ENCODE measurements around the gene HLA-DOB. TPM values are rescaled to one million over a fixed set of nuclear protein-coding genes. Genes with fewer than 3 reads are reported as not detected.

The HLA-DOB gene
- total RNA-seq, 2 experiments from 2014 or later = 48.1 to 57.1 TPM

DNA sequence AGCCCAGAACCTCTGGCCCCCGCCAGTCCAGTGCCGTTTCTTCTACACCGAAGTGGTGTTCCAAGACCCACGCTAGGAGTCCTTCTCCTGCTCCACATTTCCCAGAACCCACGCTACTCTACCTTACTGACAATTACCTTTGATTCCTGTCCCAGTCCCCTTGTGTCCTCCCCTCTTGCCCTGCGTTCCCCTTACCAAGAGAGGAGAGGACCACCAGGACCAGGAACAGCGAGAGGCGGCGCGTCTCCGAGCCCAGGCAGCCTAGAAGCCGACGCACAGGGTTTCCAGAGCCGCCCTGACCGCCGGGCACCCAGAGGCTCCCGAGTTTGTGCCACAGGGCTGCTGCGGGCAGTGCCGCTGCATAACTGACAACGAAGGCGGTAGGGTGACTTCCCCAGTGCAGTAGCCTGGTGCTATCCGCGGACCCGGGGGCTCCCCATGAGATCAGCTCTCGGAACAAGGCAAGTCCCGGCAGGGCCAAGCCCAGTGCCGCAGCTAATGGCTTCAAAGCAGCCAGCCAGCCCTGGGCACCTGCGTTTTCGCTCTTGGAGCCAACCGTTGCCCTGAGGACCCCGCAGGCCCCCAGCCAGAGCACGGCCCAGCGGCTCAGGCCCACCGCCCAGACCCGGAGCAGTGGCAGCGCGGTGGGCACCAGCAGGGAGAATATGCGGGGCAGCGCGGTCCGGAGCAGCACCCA, 36.2 kb upstream of the HLA-DOB start:
- intact Hi-C loops (cut with micrococcal nuclease; ENCODE audit: unreplicated experiment) = no loop called here
- peak overlapping the region; percentile 99 for H3K4me2 ChIP-seq (ENCODE audit: low read length)
- peaks cover 50% of the 10 kb centered on the region for H3K36me3 ChIP-seq (ENCODE audit: insufficient read depth, low read length)
- H3K9me3 ChIP-seq (ENCODE audit: low read length) = no peaks in the 10 kb centered on the region
- no peaks in the 10 kb centered on the region for H3K9me2 ChIP-seq (ENCODE audit: insufficient read depth, low read length)
- peak overlapping the region; percentile 83 for H3K4me3 ChIP-seq (ENCODE audit: low read depth, low read length, poor library complexity, severe bottlenecking)
- no peaks in the 10 kb centered on the region for H4K20me1 ChIP-seq (ENCODE audit: insufficient read depth, low read length)
- H2AFZ ChIP-seq (ENCODE audit: low read length) = peak overlapping the region; percentile 49; the same call in 1 of the 2 replicates
- H3K79me2 ChIP-seq (ENCODE audit: insufficient read depth, low read depth, low read length) = peaks cover 42% of the 10 kb centered on the region
- no TSS peak for BruUV-seq (replicated peaks)
- H3K4me1 ChIP-seq (ENCODE audit: insufficient read depth, low read length, poor library complexity, severe bottlenecking) = peaks cover 50% of the 10 kb centered on the region
- peak; percentile 56 for DNase-seq (ENCODE audit: low spot score)
- H3K27ac ChIP-seq (ENCODE audit: low read depth, low read length, poor library complexity, severe bottlenecking) = peak overlapping the region; percentile 83
- TF ChIP-seq CTCF (conservative IDR thresholded peaks at IDR 0.05; ENCODE audit: low read length) = no peak
- TF ChIP-seq EZH2phosphoT487 (IDR thresholded peaks at IDR 0.05; ENCODE audit: borderline replicate concordance, low read depth, low read length) = no peak
- POLR2A ChIA-PET = interaction anchor here (0.6 to 7.7 kb wide), 12 partner anchors 8 to 752 kb away, joined by 3 to 88 read pairs (median 4); partner anchors contain the start of genes PSMB8 and TAP2
- CTCF ChIA-PET (ENCODE audit: unreplicated experiment) = interaction anchor here (1.0 to 1.5 kb wide), 3 partner anchors 8 to 15 kb away, joined by 4 to 6 read pairs (median 6); partner anchors contain the start of gene TAP2

DNA sequence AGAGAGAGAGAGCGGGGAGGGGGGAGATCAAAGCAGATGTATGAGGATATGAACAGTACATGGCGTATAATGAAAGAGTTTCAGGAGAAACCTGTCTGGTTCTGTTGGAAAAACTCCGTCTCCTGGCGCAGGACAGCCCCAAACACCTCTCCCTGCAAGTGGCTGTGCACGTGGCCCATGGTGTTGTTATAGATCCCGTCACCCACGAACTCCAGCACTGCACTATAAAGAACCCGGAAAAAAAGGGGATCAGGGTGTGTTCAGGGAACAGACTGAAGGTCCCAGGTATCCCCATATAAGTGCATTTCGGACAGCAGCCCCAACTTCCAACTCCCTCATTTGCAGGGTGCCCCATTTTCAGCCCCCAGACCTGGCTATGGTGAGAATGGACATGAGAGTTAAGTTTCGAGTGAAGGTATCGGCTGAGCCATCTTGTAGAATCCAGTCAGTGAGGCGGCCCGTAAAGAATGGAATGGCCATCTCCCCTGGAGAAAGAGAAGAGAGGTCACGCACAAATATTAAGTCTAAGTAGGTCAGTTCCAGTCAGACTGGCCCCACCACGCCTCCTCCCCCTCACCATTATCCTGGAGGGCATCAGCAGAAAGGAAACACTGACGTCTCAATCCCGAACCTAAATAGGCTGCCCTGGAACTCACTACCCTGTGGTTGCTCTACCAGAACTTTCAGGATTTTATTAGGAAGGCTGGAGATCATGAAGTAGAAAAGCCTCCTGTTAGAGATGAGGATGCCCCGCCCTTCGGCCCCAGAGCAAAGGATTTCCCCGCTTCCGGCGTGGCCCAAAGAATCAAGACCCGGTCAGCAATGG, 35.4 kb upstream of the HLA-DOB start:
- peak overlapping the region; percentile 83 for H3K27ac ChIP-seq (ENCODE audit: low read depth, low read length, poor library complexity, severe bottlenecking)
- peaks cover 42% of the 10 kb centered on the region for H3K4me1 ChIP-seq (ENCODE audit: insufficient read depth, low read length, poor library complexity, severe bottlenecking)
- peaks cover 50% of the 10 kb centered on the region for H3K36me3 ChIP-seq (ENCODE audit: insufficient read depth, low read length)
- H3K4me3 ChIP-seq (ENCODE audit: low read depth, low read length, poor library complexity, severe bottlenecking) = peak overlapping the region; percentile 83
- H3K9me3 ChIP-seq (ENCODE audit: low read length) = no peaks in the 10 kb centered on the region
- intact Hi-C loops (cut with micrococcal nuclease; ENCODE audit: unreplicated experiment) = no loop called here
- no peaks in the 10 kb centered on the region for H4K20me1 ChIP-seq (ENCODE audit: insufficient read depth, low read length)
- TF ChIP-seq CTCF (conservative IDR thresholded peaks at IDR 0.05; ENCODE audit: low read length) = no peak
- TF ChIP-seq EZH2phosphoT487 (IDR thresholded peaks at IDR 0.05; ENCODE audit: borderline replicate concordance, low read depth, low read length) = no peak
- peak overlapping the region; percentile 99 for H3K4me2 ChIP-seq (ENCODE audit: low read length)
- ChIA-PET POLR2A (interaction anchor here (0.6 to 7.7 kb wide), 3 partner anchors 7 to 101 kb away, joined by 3 to 88 read pairs (median 31); partner anchors contain the start of genes PSMB8 and TAP2), CTCF (ENCODE audit: unreplicated experiment) (no interaction called here)
- no TSS peak for BruUV-seq (replicated peaks)
- peaks cover 42% of the 10 kb centered on the region for H3K79me2 ChIP-seq (ENCODE audit: insufficient read depth, low read depth, low read length)
- H2AFZ ChIP-seq (ENCODE audit: low read length) = peak overlapping the region; percentile 49; the same call in 1 of the 2 replicates
- no peaks in the 10 kb centered on the region for H3K9me2 ChIP-seq (ENCODE audit: insufficient read depth, low read length)
- DNase-seq (ENCODE audit: low spot score) = no peak
